SK-N-SH treated with all-trans-retinoic acid at 6 μM for 48 hours (cell line): ENCODE measurements around the gene GOLPH3.
"Not testable (repeated sequence)": the region's sequence is repeated elsewhere in the genome, so short reads cannot be mapped to it uniquely, and the experiment has no call there.

Experiments used
- ATAC-seq: fragments of 200-7000 bp; cut with Tn5 transposase; 3 replicates; pipeline ENCODE4 v1.9.1; 2020; ENCODE audit warnings: mild to moderate bottlenecking, moderate library complexity
- BACH2 ChIP-seq: fragments of 250-450 bp; sonication (Bioruptor Pico); IDR thresholded peaks from 2 replicates; pipeline ENCODE4 v1.9.0; 2021; ENCODE audit warnings: mild to moderate bottlenecking, borderline replicate concordance
- CREB5 ChIP-seq: fragments of 250-450 bp; sonication (Bioruptor Pico); IDR thresholded peaks from 2 replicates; pipeline ENCODE4 v1.5.1; 2020; ENCODE audit warnings: low read depth, mild to moderate bottlenecking, moderate library complexity
- CSRNP3 ChIP-seq: fragments of 250-450 bp; sonication (Bioruptor Pico); IDR thresholded peaks from 2 replicates; pipeline ENCODE4 v1.5.1; 2021; ENCODE audit warnings: mild to moderate bottlenecking, moderate library complexity
- OSR1 ChIP-seq: fragments of 250-450 bp; sonication (Bioruptor Pico); IDR thresholded peaks from 2 replicates; pipeline ENCODE4 v1.8.0; 2022; ENCODE audit warnings: moderate library complexity, mild to moderate bottlenecking, inconsistent platforms
- PATZ1 ChIP-seq: fragments of 250-450 bp; sonication (Bioruptor Pico); IDR thresholded peaks from 2 replicates; pipeline ENCODE4 v1.8.0; 2020; ENCODE audit warnings: mild to moderate bottlenecking, moderate library complexity, borderline replicate concordance
- PPARA ChIP-seq: fragments of 250-450 bp; sonication (Bioruptor Pico); IDR thresholded peaks from 2 replicates; pipeline ENCODE4 v1.5.0; 2020; ENCODE audit warnings: mild to moderate bottlenecking, borderline replicate concordance
- RARB ChIP-seq: fragments of 250-450 bp; sonication (Bioruptor Pico); IDR thresholded peaks from 2 replicates; pipeline ENCODE4 v1.8.0; 2021; ENCODE audit warnings: mild to moderate bottlenecking, moderate library complexity
- TCF4 ChIP-seq: fragments of 250-450 bp; sonication (Bioruptor Pico); IDR thresholded peaks from 2 replicates; pipeline ENCODE4 v1.8.0; 2021; ENCODE audit warnings: mild to moderate bottlenecking, moderate library complexity, borderline replicate concordance
- TOX ChIP-seq: fragments of 250-450 bp; sonication (Bioruptor Pico); IDR thresholded peaks from 2 replicates; pipeline ENCODE4 v1.8.0; 2021; ENCODE audit warnings: mild to moderate bottlenecking, moderate library complexity, borderline replicate concordance
- ZNF8 ChIP-seq: fragments of 450-650 bp; formaldehyde crosslinking; IDR thresholded peaks from 2 replicates; pipeline ENCODE4 v1.5.0; 2020; ENCODE audit warnings: mild to moderate bottlenecking, moderate library complexity
- TF ChIP-seq, protein P1 (sequence below): fragments of 250-450 bp; sonication (Bioruptor Pico); IDR thresholded peaks from 2 replicates; pipeline ENCODE4 v1.8.0; 2021; ENCODE audit warnings: low read depth, mild to moderate bottlenecking, moderate library complexity, borderline replicate concordance

Gene GOLPH3

DNA sequence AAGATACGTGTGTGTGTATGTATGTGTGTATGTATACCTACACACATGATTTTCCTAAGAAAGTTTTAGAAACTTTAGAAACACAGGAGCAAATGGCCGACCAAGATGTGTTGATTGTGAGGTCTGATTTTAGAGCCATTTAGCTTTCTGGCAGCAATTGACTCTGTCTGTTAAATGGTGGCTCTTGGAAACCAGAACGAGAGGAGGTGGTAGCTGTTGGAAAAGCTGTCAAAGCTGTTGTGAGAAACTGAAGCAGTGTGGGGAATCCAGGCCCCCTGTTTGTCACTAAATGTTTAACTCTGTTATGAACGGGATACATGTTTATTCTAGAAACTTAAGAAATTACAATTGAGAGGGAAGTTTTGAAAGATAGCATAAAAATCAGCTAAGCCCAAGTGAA, 91.4 kb downstream of the GOLPH3 start:
- TF ChIP-seq BACH2 (CRISPR knock-in tag) = no peak
- TF ChIP-seq ZNF8 = no peak
- TF ChIP-seq PPARA (CRISPR knock-in tag) = no peak
- no peak for ATAC-seq

- ATAC-seq = not testable (repeated sequence)
Measured at GRCh38 chr5:32080565-32080964, 93.6 kb downstream of the GOLPH3 start.

DNA sequence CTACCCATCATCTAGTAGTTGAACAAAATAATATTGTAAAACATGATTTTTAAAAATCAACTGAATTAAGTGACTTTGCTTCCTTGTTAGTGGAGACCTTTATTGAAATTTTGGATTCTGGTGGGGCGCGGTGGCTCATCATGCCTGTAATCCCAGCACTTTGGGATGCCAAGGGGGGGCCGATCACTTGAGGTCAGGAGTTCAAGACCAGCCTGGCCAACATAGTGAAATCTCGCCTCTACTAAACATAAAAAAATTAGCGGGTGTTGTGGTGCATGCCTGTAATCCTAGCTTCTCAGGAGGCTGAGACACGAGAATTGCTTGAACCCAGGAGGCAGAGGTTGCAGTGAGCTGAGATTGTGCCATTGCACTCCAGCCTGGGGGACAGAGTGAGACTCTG, 95.3 kb downstream of the GOLPH3 start:
- ATAC-seq = not testable (repeated sequence)

DNA sequence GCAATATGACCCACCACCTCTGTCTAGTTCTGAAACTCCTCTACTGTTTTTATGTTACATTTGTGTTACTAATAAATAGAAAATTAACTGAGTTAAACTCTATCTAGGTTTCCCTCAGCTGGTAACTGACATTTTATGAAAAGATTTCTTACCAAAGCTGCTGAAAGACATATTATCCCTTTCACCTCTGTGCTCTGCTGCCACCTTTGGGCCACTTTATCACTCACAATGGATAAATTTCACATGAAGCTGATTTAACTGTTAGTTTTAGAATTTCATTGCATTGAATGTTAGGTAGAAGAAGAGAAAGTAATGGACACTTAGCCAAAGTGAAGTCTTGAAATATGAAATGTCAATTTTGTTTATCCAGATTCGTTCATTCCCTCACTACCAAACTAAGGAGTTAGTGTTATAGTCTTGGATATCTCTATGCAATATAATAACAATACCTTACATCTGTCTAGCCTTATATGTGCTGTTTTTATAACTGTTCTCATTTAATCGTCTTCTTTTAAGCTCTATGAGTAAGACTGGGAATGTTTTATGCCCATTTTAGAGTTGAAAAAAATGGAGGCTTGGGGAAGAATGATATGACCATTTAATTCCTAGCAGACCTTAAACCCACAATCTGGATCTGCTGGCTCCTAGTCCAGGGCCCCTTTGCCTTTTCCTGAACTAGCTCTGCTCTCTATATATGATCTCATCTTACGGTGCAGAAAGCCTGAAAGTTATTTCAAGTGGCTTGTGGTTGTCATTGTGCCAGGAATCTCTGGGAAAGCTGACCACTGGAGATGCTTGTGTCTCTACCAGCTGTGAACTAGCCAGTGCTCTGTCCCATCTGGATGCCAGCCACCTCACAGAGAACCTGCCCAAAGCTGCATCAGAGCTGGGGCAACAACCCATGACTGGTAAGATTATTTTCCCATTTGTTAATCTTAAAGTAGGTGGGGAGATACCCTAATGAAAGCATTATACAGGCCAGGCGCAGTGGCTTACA, 97.1 kb downstream of the GOLPH3 start:
- no peak for TF ChIP-seq TCF4 (CRISPR knock-in tag)
- no peak for TF ChIP-seq RARB (CRISPR knock-in tag)
- no peak for TF ChIP-seq OSR1 (CRISPR knock-in tag)
- TF ChIP-seq BACH2 (CRISPR knock-in tag) = no peak
- TF ChIP-seq PATZ1 (CRISPR knock-in tag) = no peak
- TF ChIP-seq TOX (CRISPR knock-in tag) = no peak
- TF ChIP-seq, protein P1, sequence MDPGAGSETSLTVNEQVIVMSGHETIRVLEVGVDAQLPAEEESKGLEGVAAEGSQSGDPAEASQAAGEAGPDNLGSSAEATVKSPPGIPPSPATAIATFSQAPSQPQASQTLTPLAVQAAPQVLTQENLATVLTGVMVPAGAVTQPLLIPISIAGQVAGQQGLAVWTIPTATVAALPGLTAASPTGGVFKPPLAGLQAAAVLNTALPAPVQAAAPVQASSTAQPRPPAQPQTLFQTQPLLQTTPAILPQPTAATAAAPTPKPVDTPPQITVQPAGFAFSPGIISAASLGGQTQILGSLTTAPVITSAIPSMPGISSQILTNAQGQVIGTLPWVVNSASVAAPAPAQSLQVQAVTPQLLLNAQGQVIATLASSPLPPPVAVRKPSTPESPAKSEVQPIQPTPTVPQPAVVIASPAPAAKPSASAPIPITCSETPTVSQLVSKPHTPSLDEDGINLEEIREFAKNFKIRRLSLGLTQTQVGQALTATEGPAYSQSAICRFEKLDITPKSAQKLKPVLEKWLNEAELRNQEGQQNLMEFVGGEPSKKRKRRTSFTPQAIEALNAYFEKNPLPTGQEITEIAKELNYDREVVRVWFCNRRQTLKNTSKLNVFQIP (CRISPR knock-in tag) = no peak
- TF ChIP-seq CREB5 = no peak
- TF ChIP-seq ZNF8 = no peak
- TF ChIP-seq CSRNP3 (CRISPR knock-in tag) = no peak
- peak; percentile 83 for ATAC-seq
